NCI-H2227 treated with DMSO at 0.1 percent for 48 hours (cell line): ENCODE measurements around the gene GALM.
A peak's percentile ranks its signal among the peaks of the same experiment; 100 is the strongest.
"Not testable (repeated sequence)": the region's sequence is repeated elsewhere in the genome, so short reads cannot be mapped to it uniquely, and the experiment has no call there.

Experiments
- DNase-seq: peaks from one replicate; lab custom pipeline; 2025; lab: John Stamatoyannopoulos, UW

The GALM gene

GRCh38 chr2:38740851-38741731 lies 75.2 kb downstream of the GALM start:
- DNase-seq, result peak; percentile 69

GRCh38 chr2:38742797-38743559 lies 77.1 kb downstream of the GALM start:
- DNase-seq, result no peak

- no peak for DNase-seq
Measured at GRCh38 chr2:38743672-38744398, 77.9 kb downstream of the GALM start.

GRCh38 chr2:38744399-38744780 lies 78.5 kb downstream of the GALM start:
- DNase-seq, result no peak

GRCh38 chr2:38745267-38745666 lies 79.4 kb downstream of the GALM start:
- DNase-seq, result no peak

- DNase-seq, result no peak
Measured at GRCh38 chr2:38747007-38747424, 81.1 kb downstream of the GALM start.

- no peak for DNase-seq
Measured at GRCh38 chr2:38747819-38748218, 81.9 kb downstream of the GALM start.

GRCh38 chr2:38748391-38748790 lies 82.5 kb downstream of the GALM start:
- DNase-seq, result no peak

GRCh38 chr2:38748943-38749804 lies 83.3 kb downstream of the GALM start:
- no peak for DNase-seq

- DNase-seq, result no peak
Measured at GRCh38 chr2:38750011-38750890, 84.3 kb downstream of the GALM start.

GRCh38 chr2:38750891-38751595 lies 85.1 kb downstream of the GALM start, which contains the start of gene SRSF7:
SRSF7 (minus strand) TSS chr2:38751361; CDS start chr2:38751256, 105 bp downstream.
- peak; percentile 99 for DNase-seq

GRCh38 chr2:38751596-38752410 lies 85.9 kb downstream of the GALM start:
- DNase-seq, result peak; percentile 88

- no peak for DNase-seq
Measured at GRCh38 chr2:38754049-38754448, 88.1 kb downstream of the GALM start.

- DNase-seq, result no peak
Measured at GRCh38 chr2:38754506-38754905, 88.6 kb downstream of the GALM start.

GRCh38 chr2:38755891-38756290 lies 90.0 kb downstream of the GALM start:
- not testable (repeated sequence) for DNase-seq

GRCh38 chr2:38763228-38763627 lies 97.3 kb downstream of the GALM start:
- DNase-seq, result no peak

- no peak for DNase-seq
Measured at GRCh38 chr2:38763728-38764127, 97.8 kb downstream of the GALM start.

- DNase-seq, result no peak
Measured at GRCh38 chr2:38765149-38765548, 99.2 kb downstream of the GALM start.

GRCh38 chr2:38765551-38765950 lies 99.6 kb downstream of the GALM start:
- no peak for DNase-seq
